Cerebellar cortex (tissue), 1 donor: Measurements from ENCODE around the gene CCM2.
"Not testable (repeated sequence)": the region's sequence is repeated elsewhere in the genome, so short reads cannot be mapped to it uniquely, and the experiment has no call there.

ENCODE experiments used
- DNase-seq: peaks from one replicate; pipeline ENCODE4 v3.0.0-alpha.2; 2015; ENCODE audit warnings: low spot score

The CCM2 gene

GRCh38 chr7:45001138-45001694 is 1.2 kb downstream of the CCM2 start:
- peak; percentile 54 for DNase-seq

DNA sequence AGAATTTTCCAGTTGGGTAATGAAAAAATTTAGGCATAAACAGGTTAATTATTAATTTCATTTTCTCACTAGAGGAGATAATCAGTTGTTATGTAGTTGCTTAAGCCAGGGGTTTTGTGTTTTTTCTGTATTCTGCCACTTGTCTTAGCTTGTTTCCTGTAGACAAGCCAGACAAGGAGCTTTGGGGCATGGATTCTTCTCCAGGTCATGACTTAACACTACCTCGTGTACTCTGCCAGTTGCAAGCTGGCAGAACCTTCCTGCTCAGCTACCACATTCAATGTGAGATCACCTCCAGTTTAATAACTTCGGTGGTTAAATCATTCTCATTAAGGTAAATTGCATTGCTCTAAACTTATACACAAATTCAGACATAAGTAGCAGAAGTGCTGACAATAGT is 1.8 kb downstream of the CCM2 start:
- no peak for DNase-seq

GRCh38 chr7:45003789-45004188 is 3.8 kb downstream of the CCM2 start:
- no peak for DNase-seq

DNA sequence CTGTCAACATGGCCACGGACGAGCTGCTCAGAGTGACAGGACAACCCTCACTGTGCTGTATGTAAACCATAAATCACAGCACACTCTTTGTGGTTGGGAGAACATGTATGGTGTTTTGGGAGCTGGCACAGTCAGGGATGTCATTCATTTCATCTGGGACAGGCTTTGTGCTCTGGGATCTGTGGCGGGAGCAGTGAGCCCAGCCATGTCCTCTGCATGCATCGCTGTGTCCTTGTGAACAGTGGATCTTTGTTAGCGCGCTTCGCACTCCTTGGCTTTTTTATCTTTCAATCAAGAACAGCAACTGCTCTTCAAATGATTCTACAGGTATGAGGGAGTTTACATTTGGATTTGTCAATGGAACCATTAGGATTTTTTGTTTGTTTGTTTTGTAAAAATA is 7.1 kb downstream of the CCM2 start:
- no peak for DNase-seq

DNA sequence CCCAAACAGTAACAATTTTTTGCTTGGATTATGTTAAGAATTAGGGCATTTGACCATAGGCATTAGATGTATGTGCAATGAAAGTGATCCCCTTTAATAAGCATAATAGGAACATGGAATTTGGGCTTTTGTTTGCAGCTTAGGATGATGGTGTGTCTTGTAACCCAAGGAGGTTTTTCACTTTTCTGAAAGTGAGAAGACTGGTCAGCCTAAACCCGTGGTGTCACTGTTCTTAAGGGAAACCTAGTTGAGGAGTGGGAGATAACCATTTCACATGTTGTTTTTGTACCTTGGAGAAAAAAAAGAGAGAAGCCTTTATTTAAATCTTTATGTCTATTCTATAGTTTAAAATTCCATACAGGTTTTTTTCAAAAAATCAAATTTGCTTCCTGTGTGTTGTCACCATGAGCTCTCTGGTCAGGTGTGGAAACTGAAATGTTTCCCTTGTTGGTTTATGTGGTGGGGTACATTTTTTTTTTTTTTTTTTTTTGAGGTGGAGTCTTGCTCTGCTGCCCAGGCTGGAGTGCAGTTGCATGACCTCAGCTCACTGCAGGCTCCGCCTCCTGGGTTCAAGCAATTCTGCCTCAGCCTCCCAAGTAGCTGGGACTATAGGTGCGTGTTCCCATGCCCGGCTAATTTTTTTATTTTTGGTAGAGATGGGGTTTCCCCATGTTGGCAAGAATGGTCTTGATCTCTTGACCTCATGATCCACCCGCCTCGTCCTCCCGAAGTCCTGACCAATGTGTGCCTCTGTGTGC is 7.7 kb downstream of the CCM2 start:
- no peak for DNase-seq

- DNase-seq = no peak
Observed at GRCh38 chr7:45013465-45013967, 13.5 kb downstream of the CCM2 start.

DNA sequence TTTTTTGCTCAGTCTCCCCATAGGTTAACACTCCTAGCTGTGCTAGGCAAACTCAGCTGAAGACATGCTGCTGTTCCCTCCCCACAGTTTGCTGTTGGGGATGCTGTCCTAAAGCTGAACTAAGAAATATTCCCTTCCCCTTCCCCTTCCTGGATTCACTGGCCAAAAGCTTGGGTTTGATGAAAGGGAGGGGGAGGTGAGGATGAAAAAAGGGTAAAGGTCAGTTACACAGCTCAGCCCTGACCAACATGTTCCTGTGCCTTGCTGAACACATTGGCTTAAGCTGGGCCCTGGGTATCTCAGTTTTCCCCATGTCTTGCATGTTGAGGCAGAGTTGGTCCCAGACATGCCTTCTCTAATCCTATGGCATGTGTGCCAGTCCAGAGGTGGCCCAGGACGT is 15.3 kb downstream of the CCM2 start:
- no peak for DNase-seq

DNA sequence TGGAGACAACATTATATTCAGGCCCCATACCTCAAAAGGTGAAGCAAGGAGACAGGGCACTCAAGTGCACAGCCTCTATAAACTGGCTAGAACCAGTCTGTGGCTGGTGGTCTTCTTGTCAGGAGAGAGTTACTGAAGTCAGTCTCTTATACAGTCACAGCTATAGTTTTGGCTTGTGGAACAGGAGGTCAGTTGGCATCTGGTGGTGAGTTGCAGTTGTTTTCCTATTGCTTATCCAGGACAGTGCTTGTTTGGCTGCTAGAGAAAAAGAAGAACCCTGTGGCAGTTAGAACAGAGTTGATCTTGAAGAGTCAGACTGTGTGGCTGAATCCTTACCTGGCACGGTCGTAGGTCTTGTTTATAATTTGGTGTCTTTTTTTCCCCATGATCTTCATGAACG is 17.3 kb downstream of the CCM2 start:
- no peak for DNase-seq

GRCh38 chr7:45020915-45021314 is 20.9 kb downstream of the CCM2 start:
- DNase-seq = no peak

DNA sequence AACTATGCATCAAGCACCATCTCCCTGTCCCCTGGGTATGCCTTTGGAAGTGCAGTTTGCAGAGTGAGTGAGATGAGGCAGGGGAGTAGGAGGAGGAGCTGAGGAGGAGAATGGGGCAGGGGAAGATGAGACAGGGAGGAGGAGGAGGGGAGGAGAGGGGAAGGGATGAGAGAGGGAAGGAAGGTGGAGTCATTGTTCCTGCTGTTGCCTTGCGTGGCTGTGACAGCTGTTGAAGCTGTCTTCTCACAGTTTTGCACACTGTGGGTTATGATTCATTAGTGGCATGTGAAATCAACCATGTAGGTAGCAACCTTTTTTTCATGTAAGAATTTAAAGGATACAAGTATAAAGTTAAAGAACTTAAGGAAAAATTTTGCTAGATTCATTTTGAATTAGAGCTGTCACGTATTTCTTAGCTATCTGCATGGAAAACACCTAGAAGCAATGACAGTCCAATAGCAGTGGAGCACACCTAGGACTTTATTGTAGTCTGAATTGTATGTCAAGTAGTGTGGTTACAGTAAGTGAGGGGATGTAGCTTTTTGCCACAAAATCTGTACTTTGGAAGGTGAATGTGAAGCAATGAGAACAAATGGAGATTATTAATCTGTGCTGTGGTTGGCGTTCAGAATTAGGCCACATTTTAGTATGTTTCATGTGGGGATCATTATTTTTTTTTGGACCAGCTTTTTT is 21.7 kb downstream of the CCM2 start:
- DNase-seq = no peak

GRCh38 chr7:45024126-45024744 is 24.2 kb downstream of the CCM2 start:
- no peak for DNase-seq

- not testable (repeated sequence) for DNase-seq
Observed at GRCh38 chr7:45025473-45025872, 25.5 kb downstream of the CCM2 start.

GRCh38 chr7:45026013-45026412 is 26.0 kb downstream of the CCM2 start:
- DNase-seq = no peak

DNA sequence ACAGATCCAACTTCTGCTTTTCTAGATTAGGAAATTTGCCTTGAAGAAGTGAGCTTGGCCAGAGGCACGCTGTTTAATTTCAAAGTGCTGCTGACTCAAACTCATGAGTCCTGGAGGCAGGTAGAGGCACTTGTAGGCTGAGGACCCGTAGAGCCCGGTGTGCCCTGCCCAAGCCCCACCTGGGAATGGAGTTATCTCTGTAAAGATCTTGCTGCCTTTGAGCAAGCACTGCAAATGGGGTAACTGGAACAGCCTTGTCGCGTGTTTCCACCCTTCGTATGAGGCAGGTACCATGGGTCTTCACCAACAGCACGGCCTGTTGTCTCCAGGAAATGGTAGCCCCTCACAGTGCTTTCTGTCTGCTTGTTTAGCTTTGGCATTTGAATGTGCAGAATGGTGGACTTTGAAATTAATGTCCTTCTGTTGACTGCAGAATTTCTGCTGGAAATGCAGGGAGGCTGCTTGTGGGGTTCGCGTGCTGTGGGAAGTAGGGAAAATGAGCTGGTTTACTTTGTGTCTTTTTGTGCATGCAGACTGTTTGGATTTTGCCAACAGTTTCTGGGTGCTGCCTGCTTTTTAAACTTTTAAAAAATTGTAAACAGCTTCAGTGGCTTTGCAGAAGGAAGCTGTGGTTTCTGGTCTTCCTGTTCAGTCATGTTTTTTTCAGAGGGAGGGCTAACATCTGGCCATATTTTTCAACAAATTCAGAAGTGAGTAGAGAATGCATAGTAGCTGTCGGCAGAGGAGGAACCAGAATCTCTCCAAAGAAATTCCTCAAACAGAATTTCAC is 27.2 kb downstream of the CCM2 start:
- DNase-seq = no peak

DNA sequence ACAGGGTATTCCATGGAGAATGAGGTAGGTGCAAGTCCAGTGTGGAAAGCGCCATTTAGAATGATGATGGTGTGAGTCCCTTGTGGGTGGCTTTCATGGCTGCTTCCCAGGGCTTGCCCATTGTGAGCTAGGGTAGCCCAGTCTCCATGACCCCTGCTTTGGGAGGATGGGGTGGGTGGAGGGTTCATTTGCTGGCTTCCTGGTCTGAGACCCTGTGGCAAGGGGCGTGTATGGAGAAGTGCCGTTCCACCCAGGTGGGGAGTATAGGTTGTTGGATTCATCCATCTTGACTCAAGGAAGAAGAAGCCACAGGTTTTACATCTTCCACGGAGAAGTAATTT is 27.7 kb downstream of the CCM2 start:
- DNase-seq = no peak

- DNase-seq = no peak
Observed at GRCh38 chr7:45028138-45028919, 28.3 kb downstream of the CCM2 start.

DNA sequence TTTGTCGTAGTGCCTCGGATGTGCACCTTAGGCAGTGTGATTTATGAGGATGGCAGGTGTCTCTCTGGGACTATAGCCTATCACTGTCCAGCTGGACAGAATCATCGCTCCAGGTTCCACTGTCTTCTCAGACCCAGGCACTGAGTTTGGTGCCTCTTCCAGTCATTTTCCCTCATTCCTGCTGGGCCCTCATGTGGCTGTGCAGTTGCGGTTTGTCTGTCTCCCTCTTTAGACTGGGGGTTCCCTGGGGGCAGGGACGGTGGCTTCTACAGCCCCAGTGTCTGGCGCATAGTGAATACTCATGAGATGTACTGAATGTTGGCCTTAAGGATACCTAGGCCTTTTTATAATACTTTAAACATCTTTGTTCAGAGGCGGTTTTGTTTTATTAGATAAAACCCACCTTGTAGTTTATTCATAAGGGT is 28.9 kb downstream of the CCM2 start:
- DNase-seq = no peak

DNA sequence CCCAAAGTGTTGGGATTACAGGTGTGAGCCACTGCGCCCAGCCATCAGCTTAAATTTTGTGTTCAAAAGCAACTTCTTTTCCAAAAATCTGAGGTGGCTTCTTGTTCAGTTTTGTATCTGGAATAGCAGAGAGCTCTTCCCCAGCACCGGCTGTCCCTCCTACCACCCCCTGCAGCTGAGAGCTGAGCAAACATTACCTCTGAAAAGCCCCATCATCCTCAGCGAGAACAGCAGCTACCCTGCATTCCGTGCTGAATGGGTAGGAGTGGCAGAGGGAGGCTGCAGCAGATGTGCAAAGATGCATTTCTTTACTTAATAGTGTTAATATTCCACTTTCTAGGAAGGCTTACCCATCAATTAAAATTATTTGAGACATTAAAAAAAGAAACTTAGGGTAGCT is 31.8 kb downstream of the CCM2 start:
- no peak for DNase-seq

- peak; percentile 25 for DNase-seq
Observed at GRCh38 chr7:45032421-45032820, 32.4 kb downstream of the CCM2 start.

DNA sequence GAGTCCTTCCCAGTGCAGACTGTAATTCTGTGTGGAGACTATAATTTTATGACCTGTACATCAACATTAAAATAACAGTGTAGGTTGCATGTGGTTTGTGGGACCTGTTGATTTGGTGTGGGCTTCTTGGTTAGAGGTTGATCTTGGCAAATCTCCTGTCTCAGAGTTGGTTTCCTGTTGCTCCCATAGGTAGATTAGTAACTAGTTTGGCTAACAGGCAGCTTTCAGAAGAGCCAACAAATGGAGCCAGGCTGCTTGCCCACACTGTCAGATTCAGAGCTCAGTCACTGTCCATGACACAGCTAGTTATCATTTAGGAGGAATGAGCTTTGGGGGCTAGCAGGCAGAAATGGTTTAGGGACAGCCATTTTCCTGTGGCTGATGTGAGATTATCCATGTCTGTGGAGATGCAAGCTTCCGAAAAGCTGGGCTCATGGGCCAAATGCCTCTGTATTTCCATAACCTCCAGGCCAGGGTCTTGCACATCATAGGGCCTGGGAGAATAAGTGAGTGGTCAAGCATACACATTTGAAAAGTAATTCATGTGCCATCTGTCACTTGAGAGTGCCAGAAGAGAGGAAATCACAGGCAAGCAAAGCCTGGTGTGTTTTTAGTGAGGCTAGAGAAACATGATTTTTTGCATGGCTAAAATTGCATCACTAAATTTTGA is 33.4 kb downstream of the CCM2 start:
- peak; percentile 81 for DNase-seq

DNA sequence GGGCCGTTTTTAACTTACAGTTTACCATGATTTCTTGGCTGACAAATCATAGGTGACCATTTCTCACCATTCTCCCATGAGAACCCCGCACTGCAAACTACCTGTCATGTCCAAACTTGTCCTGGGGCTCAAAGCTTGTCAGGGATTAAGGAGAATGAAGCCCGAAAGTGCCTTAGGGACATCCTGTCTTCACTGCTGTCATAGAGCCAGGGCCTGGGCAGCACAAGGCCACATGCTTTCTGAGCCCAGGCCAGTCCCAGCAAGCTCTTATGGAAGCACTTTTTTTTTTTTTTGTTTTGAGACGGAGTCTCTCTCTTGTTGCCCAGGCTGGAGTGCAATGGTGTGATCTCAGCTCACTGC is 33.9 kb downstream of the CCM2 start:
- DNase-seq = peak; percentile 88
